ENCODE measurements around the gene ARL3.

DNA sequence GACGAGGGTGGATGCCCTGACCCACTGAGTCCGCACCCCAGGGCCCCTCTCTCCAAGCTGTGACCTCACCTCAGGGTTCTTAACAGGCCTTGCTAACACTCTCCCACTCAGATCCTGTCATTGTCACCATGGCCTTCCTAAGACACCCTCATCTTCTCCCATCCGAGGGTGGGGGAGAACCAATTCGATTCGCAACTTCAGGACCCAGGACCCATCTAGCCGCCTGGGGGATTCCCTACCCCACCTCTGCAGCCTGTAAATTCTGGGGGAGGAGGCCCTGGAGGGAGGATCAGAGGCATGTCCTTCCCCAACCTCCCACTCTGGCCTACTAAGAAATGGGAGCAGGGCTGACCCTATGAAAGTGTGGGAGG lies 52.6 kb downstream of the ARL3 start:
- TF ChIP-seq, protein P1, sequence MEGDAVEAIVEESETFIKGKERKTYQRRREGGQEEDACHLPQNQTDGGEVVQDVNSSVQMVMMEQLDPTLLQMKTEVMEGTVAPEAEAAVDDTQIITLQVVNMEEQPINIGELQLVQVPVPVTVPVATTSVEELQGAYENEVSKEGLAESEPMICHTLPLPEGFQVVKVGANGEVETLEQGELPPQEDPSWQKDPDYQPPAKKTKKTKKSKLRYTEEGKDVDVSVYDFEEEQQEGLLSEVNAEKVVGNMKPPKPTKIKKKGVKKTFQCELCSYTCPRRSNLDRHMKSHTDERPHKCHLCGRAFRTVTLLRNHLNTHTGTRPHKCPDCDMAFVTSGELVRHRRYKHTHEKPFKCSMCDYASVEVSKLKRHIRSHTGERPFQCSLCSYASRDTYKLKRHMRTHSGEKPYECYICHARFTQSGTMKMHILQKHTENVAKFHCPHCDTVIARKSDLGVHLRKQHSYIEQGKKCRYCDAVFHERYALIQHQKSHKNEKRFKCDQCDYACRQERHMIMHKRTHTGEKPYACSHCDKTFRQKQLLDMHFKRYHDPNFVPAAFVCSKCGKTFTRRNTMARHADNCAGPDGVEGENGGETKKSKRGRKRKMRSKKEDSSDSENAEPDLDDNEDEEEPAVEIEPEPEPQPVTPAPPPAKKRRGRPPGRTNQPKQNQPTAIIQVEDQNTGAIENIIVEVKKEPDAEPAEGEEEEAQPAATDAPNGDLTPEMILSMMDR (IDR thresholded peaks at IDR 0.05), result no peak
- TF ChIP-seq, protein P2, sequence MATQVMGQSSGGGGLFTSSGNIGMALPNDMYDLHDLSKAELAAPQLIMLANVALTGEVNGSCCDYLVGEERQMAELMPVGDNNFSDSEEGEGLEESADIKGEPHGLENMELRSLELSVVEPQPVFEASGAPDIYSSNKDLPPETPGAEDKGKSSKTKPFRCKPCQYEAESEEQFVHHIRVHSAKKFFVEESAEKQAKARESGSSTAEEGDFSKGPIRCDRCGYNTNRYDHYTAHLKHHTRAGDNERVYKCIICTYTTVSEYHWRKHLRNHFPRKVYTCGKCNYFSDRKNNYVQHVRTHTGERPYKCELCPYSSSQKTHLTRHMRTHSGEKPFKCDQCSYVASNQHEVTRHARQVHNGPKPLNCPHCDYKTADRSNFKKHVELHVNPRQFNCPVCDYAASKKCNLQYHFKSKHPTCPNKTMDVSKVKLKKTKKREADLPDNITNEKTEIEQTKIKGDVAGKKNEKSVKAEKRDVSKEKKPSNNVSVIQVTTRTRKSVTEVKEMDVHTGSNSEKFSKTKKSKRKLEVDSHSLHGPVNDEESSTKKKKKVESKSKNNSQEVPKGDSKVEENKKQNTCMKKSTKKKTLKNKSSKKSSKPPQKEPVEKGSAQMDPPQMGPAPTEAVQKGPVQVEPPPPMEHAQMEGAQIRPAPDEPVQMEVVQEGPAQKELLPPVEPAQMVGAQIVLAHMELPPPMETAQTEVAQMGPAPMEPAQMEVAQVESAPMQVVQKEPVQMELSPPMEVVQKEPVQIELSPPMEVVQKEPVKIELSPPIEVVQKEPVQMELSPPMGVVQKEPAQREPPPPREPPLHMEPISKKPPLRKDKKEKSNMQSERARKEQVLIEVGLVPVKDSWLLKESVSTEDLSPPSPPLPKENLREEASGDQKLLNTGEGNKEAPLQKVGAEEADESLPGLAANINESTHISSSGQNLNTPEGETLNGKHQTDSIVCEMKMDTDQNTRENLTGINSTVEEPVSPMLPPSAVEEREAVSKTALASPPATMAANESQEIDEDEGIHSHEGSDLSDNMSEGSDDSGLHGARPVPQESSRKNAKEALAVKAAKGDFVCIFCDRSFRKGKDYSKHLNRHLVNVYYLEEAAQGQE (IDR thresholded peaks at IDR 0.05; ENCODE audit: insufficient read depth in 1 of 2, low read depth in 2 of 2, low read length in 1 of 2), result no peak
- TF ChIP-seq POLR2AphosphoS5 (IDR thresholded peaks at IDR 0.05; ENCODE audit: low read depth, low read length), result no peak
- TF ChIP-seq SIN3A (IDR thresholded peaks at IDR 0.05; ENCODE audit: borderline replicate concordance, insufficient read depth, low read depth, low read length), result no peak
- no peak for TF ChIP-seq TCF7L2 (IDR thresholded peaks at IDR 0.05; ENCODE audit: low read depth, low read length)
